GM12891 (cell line): ENCODE data around the gene NMUR1.

Source experiments
- POLR2A ChIP-seq: IDR thresholded peaks from 2 replicates; pipeline ENCODE4 v1.6.1; 2011; ENCODE audit warnings: low read depth, low read length, control low read depth
- POLR2AphosphoS5 ChIP-seq: IDR thresholded peaks from 2 replicates; pipeline ENCODE4 v1.6.1; 2011; ENCODE audit warnings: low read depth, low read length, control low read depth
- POU2F2 ChIP-seq: IDR thresholded peaks from 2 replicates; pipeline ENCODE4 v1.6.1; 2011; ENCODE audit warnings: low read depth, mild to moderate bottlenecking, control low read depth, low read length, moderate library complexity
- SPI1 ChIP-seq: IDR thresholded peaks from 2 replicates; pipeline ENCODE4 v1.6.1; 2011; ENCODE audit warnings: low read depth, low read length, control low read depth
- TAF1 ChIP-seq: IDR thresholded peaks from 2 replicates; pipeline ENCODE4 v1.6.1; 2011; ENCODE audit warnings: low read depth, low read length, control low read depth

- TF ChIP-seq POLR2A (no peak), SPI1 (no peak), TAF1 (no peak), POLR2AphosphoS5 (no peak), POU2F2 (no peak)
These were observed 18.5 kb upstream of the NMUR1 start for GRCh38 chr2:231548752-231549151.
